GM10847 (cell line): ENCODE measurements around the gene MACROD2.

Experiments used
- POLR2A ChIP-seq: IDR thresholded peaks from 2 replicates; pipeline ENCODE4 v1.6.1; 2011; ENCODE audit not compliant: insufficient read length; ENCODE audit errors: extremely low read depth

The MACROD2 gene

GRCh38 chr20:15487682-15488081 is 1492.4 kb downstream of the MACROD2 start:
- no peak for TF ChIP-seq POLR2A

GRCh38 chr20:15491575-15491974 is 1496.3 kb downstream of the MACROD2 start:
- TF ChIP-seq POLR2A: no peak

GRCh38 chr20:15494851-15495250 is 1499.5 kb downstream of the MACROD2 start:
- no peak for TF ChIP-seq POLR2A

DNA sequence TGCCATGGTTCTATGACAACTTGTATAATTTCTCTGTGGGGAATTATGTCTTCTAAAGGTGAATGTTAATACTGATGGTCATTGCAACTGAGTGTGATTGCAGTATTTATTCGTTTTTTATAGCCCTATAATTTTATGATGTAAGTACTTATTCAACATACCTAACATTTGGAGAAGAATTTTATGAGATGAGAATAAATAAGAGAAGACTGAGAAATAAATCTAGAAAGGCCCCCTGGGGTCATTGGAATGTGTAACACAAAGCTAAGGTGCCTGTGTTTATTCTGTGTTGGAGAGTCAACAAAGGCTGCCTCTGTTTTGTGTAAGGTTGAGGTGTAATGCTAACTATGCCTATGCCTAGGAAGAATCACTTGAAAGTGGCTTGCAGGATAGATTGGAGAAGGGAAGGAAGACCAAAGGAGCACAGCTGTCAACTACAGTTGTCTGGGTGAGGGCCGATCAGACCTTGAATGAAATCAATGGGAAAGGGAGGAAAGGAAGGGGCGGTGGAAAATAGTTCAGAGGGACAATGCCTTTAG is 1501.3 kb downstream of the MACROD2 start:
- no peak for TF ChIP-seq POLR2A

DNA sequence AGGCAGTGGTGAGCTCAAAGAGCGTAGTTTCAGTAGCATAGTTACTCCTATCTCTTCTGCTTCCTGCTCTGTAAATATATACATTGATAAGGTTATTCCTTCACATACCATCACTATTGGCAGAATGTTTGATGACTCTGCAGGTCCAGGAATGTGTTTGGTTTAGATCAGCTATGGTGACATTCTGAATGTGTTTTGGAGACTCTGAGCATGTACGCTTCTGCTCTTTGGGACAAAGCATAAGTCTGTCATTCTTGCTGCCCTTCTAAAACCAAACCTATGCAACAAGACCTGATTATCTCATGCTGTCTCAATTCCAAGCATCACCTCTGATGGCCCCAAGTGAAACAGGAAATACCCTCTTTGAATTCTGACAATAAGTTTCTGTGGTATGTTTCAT is 1503.6 kb downstream of the MACROD2 start:
- TF ChIP-seq POLR2A: no peak

GRCh38 chr20:15506311-15506710 is 1511.0 kb downstream of the MACROD2 start:
- no peak for TF ChIP-seq POLR2A

DNA sequence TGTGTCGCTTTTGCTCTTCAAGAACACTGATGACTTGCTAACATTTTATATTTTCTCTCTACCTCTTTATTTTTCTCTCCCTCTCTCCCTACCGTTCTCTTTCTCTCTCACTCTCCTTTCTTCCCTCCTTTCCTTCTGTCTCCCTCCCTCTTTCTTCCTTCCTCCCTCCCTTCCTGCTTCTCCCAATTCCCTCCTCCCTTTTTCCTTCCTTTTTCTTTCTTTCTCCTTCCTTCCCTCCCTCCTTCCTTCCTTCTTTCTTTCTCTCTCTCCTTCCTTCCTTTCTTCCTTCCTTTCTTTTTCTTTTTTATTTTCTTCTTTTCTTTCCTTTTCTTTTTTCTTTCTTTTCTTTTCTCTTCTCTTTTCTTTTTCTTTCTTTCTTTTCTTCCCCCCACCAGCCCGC is 1511.8 kb downstream of the MACROD2 start:
- no peak for TF ChIP-seq POLR2A

- no peak for TF ChIP-seq POLR2A
These were observed 1516.2 kb downstream of the MACROD2 start for GRCh38 chr20:15511551-15511950.

DNA sequence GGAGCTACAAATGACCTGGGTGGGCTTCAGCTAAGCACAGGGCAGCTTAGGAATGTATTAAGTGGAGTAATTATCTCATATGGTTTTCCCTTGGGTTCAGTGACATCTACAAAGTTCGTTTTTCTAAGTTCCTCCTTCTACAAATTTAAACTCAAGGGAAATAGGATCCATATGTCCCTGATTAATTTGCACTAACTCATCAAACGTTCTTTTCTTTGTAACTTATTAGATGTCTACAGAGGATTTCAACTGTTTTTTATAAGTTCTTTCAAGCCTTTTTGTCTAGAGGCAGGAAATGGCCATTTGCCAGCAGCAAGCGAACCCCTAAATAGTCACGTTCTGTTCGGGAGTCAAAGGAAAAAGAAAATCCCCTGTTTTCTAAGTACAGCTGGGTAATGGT is 1517.6 kb downstream of the MACROD2 start:
- no peak for TF ChIP-seq POLR2A

DNA sequence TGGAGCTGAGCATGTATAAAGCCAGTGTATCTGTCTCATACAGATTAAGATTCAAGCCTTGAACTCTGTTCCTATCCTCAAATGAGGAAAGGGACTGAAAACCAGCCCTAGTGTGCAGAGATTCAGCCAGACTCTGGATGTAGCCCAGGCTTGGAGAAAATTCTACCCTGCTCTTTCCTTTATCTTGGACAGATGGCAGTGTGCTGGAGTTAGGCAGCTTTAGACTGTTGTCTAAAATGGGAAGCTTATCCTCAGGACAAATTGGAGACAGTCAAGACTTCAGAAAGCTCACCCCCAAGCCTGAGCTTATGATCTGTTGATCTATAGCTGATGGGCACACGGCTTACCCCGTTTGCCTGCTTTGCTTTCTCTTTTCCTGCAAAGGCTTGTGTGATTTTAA is 1520.4 kb downstream of the MACROD2 start:
- no peak for TF ChIP-seq POLR2A

- TF ChIP-seq POLR2A: no peak
These were observed 1525.7 kb downstream of the MACROD2 start for GRCh38 chr20:15520930-15521524.

DNA sequence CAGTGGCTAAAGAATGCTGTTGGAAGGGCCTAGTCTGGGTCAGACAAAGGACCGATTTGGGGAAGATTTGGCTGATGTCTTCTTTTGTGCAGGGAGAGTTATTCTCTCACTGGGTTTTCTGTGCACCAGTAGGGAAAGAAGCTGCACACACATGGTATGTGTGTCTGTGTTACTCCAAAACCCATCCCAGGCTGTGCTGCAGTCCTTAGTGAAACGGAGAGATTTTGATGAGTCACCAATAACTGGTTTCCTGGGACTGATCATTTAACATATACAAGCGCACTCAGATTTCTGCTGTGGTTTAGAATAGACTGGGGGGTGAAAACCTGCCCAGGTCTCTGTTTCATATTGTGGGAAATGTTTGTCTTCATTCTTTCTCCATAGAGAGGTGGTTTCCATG is 1528.1 kb downstream of the MACROD2 start:
- no peak for TF ChIP-seq POLR2A

DNA sequence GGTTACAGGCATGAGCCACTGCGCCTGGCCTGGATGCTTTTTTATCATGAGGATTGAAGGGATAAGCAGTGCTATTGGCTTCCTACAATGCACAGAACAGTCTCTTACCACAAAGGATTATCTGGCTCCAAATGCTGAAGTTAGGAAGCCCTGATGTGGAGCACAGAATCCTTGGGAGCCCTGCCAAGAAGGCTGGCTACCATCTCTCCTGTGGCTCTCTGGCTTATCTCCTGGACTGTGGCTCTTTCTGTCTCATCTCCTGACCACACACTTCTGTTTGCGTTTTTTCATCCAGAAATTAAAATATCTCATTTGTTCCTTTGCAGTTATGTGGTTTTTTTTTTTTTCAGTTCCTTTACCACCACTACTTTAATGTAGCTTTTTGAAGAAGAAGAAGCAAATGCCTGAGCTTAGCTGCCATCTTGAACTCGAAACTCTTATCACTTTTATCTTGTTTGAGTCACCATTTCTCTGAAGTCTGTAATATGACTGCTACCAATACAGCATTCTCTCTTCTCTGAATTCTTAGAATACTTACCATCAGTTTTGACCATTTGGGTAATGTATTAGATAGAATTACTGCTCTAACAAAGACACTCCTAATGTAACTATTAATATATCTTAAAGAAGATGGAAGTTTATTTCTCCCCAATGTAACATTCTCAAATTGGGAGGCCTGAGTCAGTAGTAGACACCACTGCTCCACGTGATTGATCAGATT is 1533.2 kb downstream of the MACROD2 start:
- no peak for TF ChIP-seq POLR2A

DNA sequence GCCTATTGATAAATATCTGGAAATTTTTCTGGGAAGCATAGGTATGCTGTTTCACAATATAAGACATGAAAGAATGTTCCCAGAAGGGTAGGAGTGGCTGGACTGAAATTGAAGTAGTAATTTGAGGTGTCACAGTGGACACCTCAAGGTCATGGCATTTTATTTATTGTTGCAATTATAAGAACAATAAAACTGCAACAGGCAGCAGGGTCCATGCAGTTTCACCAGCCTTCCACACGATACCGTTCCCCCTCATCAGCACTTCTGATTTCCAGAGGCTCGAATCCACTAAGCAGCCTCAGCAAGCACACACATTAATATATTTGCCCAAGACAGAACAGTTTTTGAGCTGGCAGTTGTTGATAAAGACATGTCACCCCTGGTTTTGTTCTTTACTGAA is 1540.5 kb downstream of the MACROD2 start:
- no peak for TF ChIP-seq POLR2A

- TF ChIP-seq POLR2A: no peak
These were observed 1547.3 kb downstream of the MACROD2 start for GRCh38 chr20:15542655-15543054.

DNA sequence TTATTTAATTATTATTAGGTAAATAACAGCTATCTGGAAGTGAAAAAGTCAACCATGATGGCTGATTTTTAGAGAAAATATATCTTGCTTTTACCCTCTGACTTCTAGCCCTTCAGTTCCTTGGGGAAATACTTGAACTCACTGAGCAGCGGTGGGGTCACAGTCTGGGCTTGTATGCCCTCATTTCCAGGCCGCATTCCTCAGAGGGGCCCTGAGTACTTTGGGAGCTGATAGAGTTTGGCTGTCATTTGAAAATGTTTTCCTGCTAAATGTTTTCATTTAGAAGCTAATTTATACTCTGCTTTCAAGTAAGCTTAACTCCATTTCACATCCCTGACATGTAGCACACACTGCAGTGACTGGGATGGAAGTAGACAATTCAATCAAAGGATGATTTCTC is 1549.4 kb downstream of the MACROD2 start:
- TF ChIP-seq POLR2A: no peak

- no peak for TF ChIP-seq POLR2A
These were observed 1551.3 kb downstream of the MACROD2 start for GRCh38 chr20:15546525-15547023.

- no peak for TF ChIP-seq POLR2A
These were observed 1551.8 kb downstream of the MACROD2 start for GRCh38 chr20:15547119-15547518.
